PC-3 (cell line): ENCODE results near the gene TFDP1. TPM values are rescaled to one million over a fixed set of nuclear protein-coding genes. Genes with fewer than 3 reads are reported as not detected.
"Not testable (repeated sequence)": the region's sequence is repeated elsewhere in the genome, so short reads cannot be mapped to it uniquely, and the experiment has no call there.

ENCODE experiments used
- ATAC-seq: fragments of 200-7000 bp; cut with Tn5 transposase; 2 replicates; pipeline ENCODE4 v1.9.1; 2020; ENCODE audit warnings: mild to moderate bottlenecking, moderate library complexity
- BruUV-seq: library from RNA; stranded (reverse); fragments of 400-500 nt; replicated peaks from 2 replicates; lab custom pipeline; 2021; lab: Mats Ljungman, UMichigan
- CTCF ChIA-PET: fragments of 300-600 bp; sonication (Branson Sonifier 250); formaldehyde crosslinking; loops from one replicate; lab custom pipeline; 2022; ENCODE audit warnings: antibody characterized with exemption; lab: Charles Lee
- POLR2A ChIA-PET: fragments of 300-600 bp; sonication (Branson Sonifier 250); formaldehyde crosslinking; loops from one replicate; lab custom pipeline; 2022; ENCODE audit warnings: antibody characterized with exemption; ENCODE audit not compliant: unreplicated experiment; lab: Charles Lee
- DNase-seq: peaks from one replicate; pipeline ENCODE4 v3.0.0-alpha.2; 2015
- H2AFZ ChIP-seq: fragments of 300-600 bp; sonication (generic); 2 replicates; pipeline ENCODE4 v1.6.0; 2016; ENCODE audit warnings: antibody characterized with exemption, low read length
- H3F3A ChIP-seq: fragments of 300-600 bp; sonication (generic); one replicate; pipeline ENCODE4 v1.6.0; 2017; ENCODE audit warnings: antibody characterized with exemption, low read length, control low read depth, mild to moderate bottlenecking; ENCODE audit not compliant: unreplicated experiment
- H3K27ac ChIP-seq: fragments of 300-600 bp; sonication (generic); 2 replicates; pipeline ENCODE4 v1.5.1; 2016; ENCODE audit warnings: mild to moderate bottlenecking, low read length
- H3K27me3 ChIP-seq: fragments of 300-600 bp; sonication (generic); 2 replicates; pipeline ENCODE4 v1.6.1; 2016; ENCODE audit warnings: low read length, mixed read lengths
- H3K36me3 ChIP-seq: fragments of 300-600 bp; sonication (generic); 2 replicates; pipeline ENCODE4 v1.6.1; 2016; ENCODE audit warnings: low read depth, mixed run types, low read length, mixed read lengths
- H3K4me1 ChIP-seq: fragments of 300-600 bp; sonication (generic); 2 replicates; pipeline ENCODE4 v1.5.1; 2016; ENCODE audit warnings: low read length; ENCODE audit not compliant: insufficient read depth
- H3K4me2 ChIP-seq: fragments of 300-600 bp; sonication (generic); 2 replicates; pipeline ENCODE4 v1.6.0; 2016; ENCODE audit warnings: low read length
- H3K4me3 ChIP-seq: fragments of 300-600 bp; sonication (generic); 2 replicates; pipeline ENCODE4 v1.5.1; 2016; ENCODE audit warnings: mild to moderate bottlenecking, low read length, mixed read lengths
- H3K79me2 ChIP-seq: fragments of 300-600 bp; sonication (generic); 2 replicates; pipeline ENCODE4 v1.6.1; 2017; ENCODE audit warnings: low read length, mixed read lengths
- H3K9ac ChIP-seq: fragments of 300-600 bp; sonication (generic); 2 replicates; pipeline ENCODE4 v1.6.0; 2016; ENCODE audit warnings: mild to moderate bottlenecking, low read length
- H3K9me2 ChIP-seq: fragments of 300-600 bp; sonication (generic); replicated peaks from 2 replicates; pipeline ENCODE4 v1.6.1; 2016; ENCODE audit warnings: mixed run types, low read length, mixed read lengths
- H3K9me3 ChIP-seq: fragments of 300-600 bp; sonication (generic); 2 replicates; pipeline ENCODE4 v1.6.1; 2016; ENCODE audit warnings: low read length, mixed read lengths
- H4K20me1 ChIP-seq: fragments of 300-600 bp; sonication (generic); 2 replicates; pipeline ENCODE4 v1.6.1; 2016; ENCODE audit warnings: low read length, mixed read lengths
- EZH2 ChIP-seq: fragments of 300-600 bp; sonication (generic); IDR thresholded peaks from one replicate; pipeline ENCODE4 v1.6.1; 2017; ENCODE audit warnings: antibody characterized with exemption, mild to moderate bottlenecking, low read length; ENCODE audit not compliant: unreplicated experiment
- EZH2phosphoT487 ChIP-seq: fragments of 300-600 bp; sonication (generic); IDR thresholded peaks from 2 replicates; pipeline ENCODE4 v1.6.1; 2018; ENCODE audit warnings: mild to moderate bottlenecking, antibody characterized with exemption, low read length, borderline replicate concordance
- intact Hi-C: fragments of 100-400 bp; cut with micrococcal nuclease; formaldehyde crosslinking; loops from 2 replicates; pipeline ENCODE4 v1.9.0; 2023
- total RNA-seq: library from RNA; depleted of rRNA; stranded (reverse); fragments of >200 nt; gene quantifications from 2 replicates; pipeline ENCODE4 v1.2.3, GENCODE V29; 2014
- TF ChIP-seq, protein P1 (sequence below): fragments of 300-600 bp; sonication (generic); conservative IDR thresholded peaks from 2 replicates; pipeline ENCODE4 v1.5.1; 2017; ENCODE audit warnings: antibody characterized with exemption, low read depth, mild to moderate bottlenecking, low read length

Gene TFDP1
- total RNA-seq, 1 experiment from 2014 or later: 89.5 TPM

DNA sequence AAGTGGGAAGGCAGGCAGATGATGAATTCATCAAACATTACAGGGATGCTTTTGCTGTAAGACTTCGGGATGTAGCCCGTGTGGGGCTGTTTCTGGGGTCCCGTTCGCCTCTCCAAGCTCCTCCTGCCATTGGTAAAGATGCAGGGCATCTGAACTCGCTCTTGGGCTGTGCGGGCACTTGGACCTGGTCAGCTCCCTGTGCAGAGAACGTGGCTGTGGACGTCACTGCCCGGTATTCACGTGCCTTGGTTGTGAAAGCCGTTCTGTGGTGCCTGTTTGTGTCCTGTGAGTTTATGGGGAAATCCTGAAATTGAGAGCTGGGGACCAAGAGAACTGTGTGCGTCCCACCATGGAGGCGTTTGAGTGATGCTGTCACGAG, 5.4 kb downstream of the TFDP1 start:
- Histone ChIP-seq H3K9me3 (no peaks in the 10 kb centered on the region), H3K4me3 (no peak overlapping the region), H3K79me2 (peaks cover 89% of the 10 kb centered on the region), H3K27me3 (no peaks in the 10 kb centered on the region), H3K9me2 (no peaks in the 10 kb centered on the region), H3K27ac (no peak overlapping the region), H3K9ac (no peak overlapping the region), H3K4me2 (no peak overlapping the region), H3K4me1 (peaks cover 16% of the 10 kb centered on the region), H3K36me3 (peaks cover 29% of the 10 kb centered on the region), H4K20me1 (peaks cover 39% of the 10 kb centered on the region), H2AFZ (no peak overlapping the region), H3F3A (no peaks in the 10 kb centered on the region)
- intact Hi-C loops: no loop called here
- CTCF ChIA-PET: no interaction called here
- BruUV-seq: no TSS peak
- POLR2A ChIA-PET: interaction anchor here (0.6 kb wide), 1 partner anchor 66 kb away, joined by 3 read pairs; no protein-coding TSS in a partner anchor
- no peak for TF ChIP-seq EZH2phosphoT487
- no peak for TF ChIP-seq EZH2
- TF ChIP-seq, protein P1, sequence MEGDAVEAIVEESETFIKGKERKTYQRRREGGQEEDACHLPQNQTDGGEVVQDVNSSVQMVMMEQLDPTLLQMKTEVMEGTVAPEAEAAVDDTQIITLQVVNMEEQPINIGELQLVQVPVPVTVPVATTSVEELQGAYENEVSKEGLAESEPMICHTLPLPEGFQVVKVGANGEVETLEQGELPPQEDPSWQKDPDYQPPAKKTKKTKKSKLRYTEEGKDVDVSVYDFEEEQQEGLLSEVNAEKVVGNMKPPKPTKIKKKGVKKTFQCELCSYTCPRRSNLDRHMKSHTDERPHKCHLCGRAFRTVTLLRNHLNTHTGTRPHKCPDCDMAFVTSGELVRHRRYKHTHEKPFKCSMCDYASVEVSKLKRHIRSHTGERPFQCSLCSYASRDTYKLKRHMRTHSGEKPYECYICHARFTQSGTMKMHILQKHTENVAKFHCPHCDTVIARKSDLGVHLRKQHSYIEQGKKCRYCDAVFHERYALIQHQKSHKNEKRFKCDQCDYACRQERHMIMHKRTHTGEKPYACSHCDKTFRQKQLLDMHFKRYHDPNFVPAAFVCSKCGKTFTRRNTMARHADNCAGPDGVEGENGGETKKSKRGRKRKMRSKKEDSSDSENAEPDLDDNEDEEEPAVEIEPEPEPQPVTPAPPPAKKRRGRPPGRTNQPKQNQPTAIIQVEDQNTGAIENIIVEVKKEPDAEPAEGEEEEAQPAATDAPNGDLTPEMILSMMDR: no peak
- DNase-seq (no peak), ATAC-seq (no peak)

DNA sequence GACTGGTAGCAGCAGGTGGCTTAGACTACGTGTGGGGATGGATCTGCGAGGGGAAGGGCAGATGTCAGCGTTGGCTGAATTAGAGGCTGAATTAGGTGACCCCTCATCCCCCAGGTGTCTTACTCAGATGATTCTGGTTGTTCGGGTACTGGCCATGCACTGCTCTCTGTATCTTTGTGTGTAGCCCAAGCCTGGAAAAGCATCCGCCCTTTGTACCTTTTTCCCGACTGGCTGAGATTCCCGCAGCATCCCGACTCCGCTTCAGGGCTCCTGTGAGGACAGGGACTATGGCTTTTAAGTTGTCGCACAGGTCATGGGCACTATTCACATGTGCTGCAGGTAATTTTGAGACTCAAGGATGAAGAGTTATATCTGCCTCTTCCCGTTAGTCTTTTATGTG, 7.2 kb downstream of the TFDP1 start:
- DNase-seq: no peak
- ChIA-PET POLR2A (interaction anchor here (0.6 kb wide), 1 partner anchor 375 kb away, joined by 3 read pairs; no protein-coding TSS in a partner anchor), CTCF (interaction anchor here (0.6 kb wide), 1 partner anchor 722 kb away, joined by 3 read pairs; no protein-coding TSS in a partner anchor)
- intact Hi-C loops: no loop called here
- Histone ChIP-seq H3K79me2 (peaks cover 89% of the 10 kb centered on the region), H3K4me2 (no peak overlapping the region), H3K36me3 (peaks cover 22% of the 10 kb centered on the region), H3K4me1 (peaks cover 4% of the 10 kb centered on the region), H3K27me3 (no peaks in the 10 kb centered on the region), H3F3A (no peaks in the 10 kb centered on the region), H3K9me2 (no peaks in the 10 kb centered on the region), H3K9ac (no peak overlapping the region), H4K20me1 (peaks cover 36% of the 10 kb centered on the region), H3K27ac (no peak overlapping the region), H3K9me3 (no peaks in the 10 kb centered on the region), H3K4me3 (no peak overlapping the region), H2AFZ (no peak overlapping the region)
- TF ChIP-seq EZH2phosphoT487: no peak
- TF ChIP-seq, protein P1: no peak
- no peak for TF ChIP-seq EZH2
- BruUV-seq: no TSS peak
- no peak for ATAC-seq

DNA sequence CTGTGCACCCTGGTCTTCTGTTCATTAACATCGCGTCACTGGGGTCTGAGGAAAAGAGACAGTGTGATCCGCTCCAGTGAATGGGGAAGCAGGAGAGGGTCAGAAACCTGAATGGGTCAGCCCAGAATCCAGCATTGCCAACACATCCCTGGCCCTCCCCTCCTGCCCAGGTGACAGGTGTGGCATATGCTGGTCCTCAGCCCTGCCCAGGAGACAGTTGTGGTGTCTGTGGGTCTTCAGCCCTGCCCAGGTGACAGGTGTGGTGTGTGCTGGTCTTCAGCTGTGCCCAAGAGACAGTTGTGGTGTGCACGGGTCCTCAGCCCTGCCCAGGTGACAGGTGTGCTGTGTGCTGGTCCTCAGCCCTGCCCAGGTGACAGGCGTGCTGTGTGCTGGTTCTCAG, 8.0 kb downstream of the TFDP1 start:
- no peaks in the 10 kb centered on the region for H3F3A ChIP-seq
- no peak overlapping the region for H3K4me3 ChIP-seq
- H3K27ac ChIP-seq: no peak overlapping the region
- H3K79me2 ChIP-seq: peaks cover 89% of the 10 kb centered on the region
- H4K20me1 ChIP-seq: peaks cover 31% of the 10 kb centered on the region
- no peaks in the 10 kb centered on the region for H3K4me1 ChIP-seq
- POLR2A ChIA-PET: no interaction called here
- H3K9me3 ChIP-seq: no peaks in the 10 kb centered on the region
- no peak overlapping the region for H2AFZ ChIP-seq
- no peaks in the 10 kb centered on the region for H3K27me3 ChIP-seq
- BruUV-seq: no TSS peak
- DNase-seq (no peak), ATAC-seq (no peak)
- H3K4me2 ChIP-seq: no peak overlapping the region
- intact Hi-C loops: no loop called here
- H3K9ac ChIP-seq: no peak overlapping the region
- CTCF ChIA-PET: no interaction called here
- no peaks in the 10 kb centered on the region for H3K9me2 ChIP-seq
- TF ChIP-seq, protein P1: no peak
- TF ChIP-seq EZH2phosphoT487: no peak
- TF ChIP-seq EZH2: no peak
- H3K36me3 ChIP-seq: peaks cover 16% of the 10 kb centered on the region

DNA sequence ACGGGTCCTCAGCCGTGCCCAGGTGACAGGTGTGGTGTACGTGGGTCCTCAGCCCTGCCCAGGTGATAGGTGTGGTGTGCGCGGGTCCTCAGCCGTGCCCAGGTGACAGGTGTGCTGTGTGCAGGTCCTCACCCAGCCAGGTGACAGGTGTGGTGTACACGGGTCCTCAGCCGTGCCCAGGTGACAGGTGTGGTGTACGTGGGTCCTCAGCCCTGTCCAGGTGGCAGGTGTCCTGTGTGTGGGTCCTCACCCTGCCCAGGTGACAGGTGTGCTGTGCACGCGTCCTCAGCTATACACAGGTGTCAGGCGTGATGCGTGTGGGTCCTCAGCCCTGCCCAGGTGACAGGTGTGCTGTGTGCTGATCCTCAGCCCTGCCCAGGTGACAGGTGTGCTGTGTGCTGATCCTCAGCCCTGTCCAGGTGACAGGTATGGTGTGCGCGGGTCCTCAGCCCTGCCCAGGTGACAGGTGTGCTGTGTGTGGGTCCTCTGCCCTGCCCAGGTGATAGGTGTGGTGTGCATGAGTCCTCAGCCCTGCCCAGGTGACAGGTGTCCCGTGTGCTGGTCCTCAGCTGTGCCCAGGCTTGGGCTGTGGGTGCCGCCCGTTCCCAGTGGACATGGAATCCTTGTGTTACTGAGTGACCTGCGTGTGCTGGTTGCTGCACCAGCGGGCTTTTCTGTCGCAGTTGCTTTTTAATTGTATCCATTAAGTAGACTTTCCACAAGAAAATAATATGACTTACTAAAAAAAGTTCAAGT, 9.7 kb downstream of the TFDP1 start:
- CTCF ChIA-PET, H3F3A ChIP-seq, H3K9ac ChIP-seq, BruUV-seq, H3K27me3 ChIP-seq, H3K27ac ChIP-seq, DNase-seq, H3K9me3 ChIP-seq, H3K4me1 ChIP-seq, intact Hi-C loops, POLR2A ChIA-PET, H3K4me2 ChIP-seq, ATAC-seq, H2AFZ ChIP-seq, H3K4me3 ChIP-seq, H3K9me2 ChIP-seq: not testable (repeated sequence)
- Histone ChIP-seq H3K79me2 (peaks cover 89% of the 10 kb centered on the region), H4K20me1 (peaks cover 22% of the 10 kb centered on the region), H3K36me3 (peaks cover 19% of the 10 kb centered on the region)
